HG03103 (cell line): ENCODE results near the gene CBARP.

ENCODE experiments used
- ATAC-seq: cut with Tn5 transposase; IDR thresholded peaks from one replicate; pipeline ENCODE4 v1.9.1; 2021; ENCODE audit warnings: low read depth; ENCODE audit not compliant: unreplicated experiment

CBARP gene

GRCh38 chr19:1182068-1182467, 55.7 kb downstream of the CBARP start:
- ATAC-seq, result no peak

DNA sequence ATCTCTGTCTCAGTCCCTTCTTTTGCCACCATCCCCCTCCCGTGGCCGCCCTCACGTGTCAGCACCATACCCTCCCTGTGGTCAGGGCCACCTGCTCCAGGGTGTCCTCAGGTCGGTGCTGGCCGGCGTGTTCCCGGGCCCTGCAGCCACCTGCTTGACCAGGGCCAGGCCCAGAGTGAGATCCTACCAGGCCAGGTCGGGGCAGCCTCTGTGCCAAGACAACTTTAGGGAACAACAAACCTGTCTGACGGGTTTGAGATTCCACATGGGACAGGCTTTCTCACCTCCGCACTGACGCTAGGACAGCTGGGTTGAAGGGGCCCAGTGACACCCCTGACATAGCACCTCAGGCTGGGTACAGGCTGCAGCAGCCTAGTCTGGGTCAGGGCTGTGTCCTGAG, 56.2 kb downstream of the CBARP start:
- ATAC-seq, result no peak
